ENCODE data around the gene ZNF600. TPM values are rescaled to one million over a fixed set of nuclear protein-coding genes. Genes with fewer than 3 reads are reported as not detected.
"Not testable (repeated sequence)": the region's sequence is repeated elsewhere in the genome, so short reads cannot be mapped to it uniquely, and the experiment has no call there.

Gene ZNF600
- total and polyA plus RNA-seq, 2 of the 13 experiments (the other 11 are each of a cell fraction or from before 2014, with no cell fraction given): 15.0 to 16.4 TPM

- H3K4me3 ChIP-seq (replicated peaks in 1 of 3; ENCODE audit: insufficient read depth in 1 of 3, low read depth in 2 of 3, low read length in 3 of 3); H3K4me1 ChIP-seq (ENCODE audit: insufficient read depth, low read length); H3K27me3 ChIP-seq (ENCODE audit: control insufficient read depth in 1 of 2, insufficient read depth in 2 of 2, low read length in 2 of 2); H3K4me2 ChIP-seq (ENCODE audit: low read depth, low read length); H3K27ac ChIP-seq (ENCODE audit: extremely low read length, insufficient read depth, low read length); H3K36me3 ChIP-seq (replicated peaks in 1 of 2; ENCODE audit: control insufficient read depth in 1 of 2, insufficient read depth in 2 of 2, low read length in 2 of 2); POLR2A ChIA-PET; in situ Hi-C loops (cut with HindIII; ENCODE audit: extremely low pct_ligation_motif_present, low pct_unique_long_range_greater_than_20kb); ATAC-seq; DNase-seq (ENCODE audit: low spot score); intact Hi-C loops (cut with micrococcal nuclease; ENCODE audit: unreplicated experiment); H3K9ac ChIP-seq (ENCODE audit: insufficient read depth, low read depth, low read length); H3K79me2 ChIP-seq (ENCODE audit: insufficient read depth, low read length); FAIRE-seq; CTCF ChIA-PET (ENCODE audit: low intra/inter-chr PET ratio, low total read pairs); H2AFZ ChIP-seq (ENCODE audit: low read length); H4K20me1 ChIP-seq (ENCODE audit: insufficient read depth, low read length): not testable (repeated sequence)
- H3K9me3 ChIP-seq (ENCODE audit: low read length): peaks cover 91% of the 10 kb centered on the region
- 77% methylated on average over 9 of the region's 9 CpGs for WGBS (ENCODE audit: low lambda C conversion rate)
- BruUV-seq (replicated peaks): TSS peak; percentile 39
These were observed 13.5 kb upstream of the ZNF600 start for GRCh38 chr19:52799950-52800640.

GRCh38 chr19:52789440-52789839 lies 2.8 kb upstream of the ZNF600 start:
- intact Hi-C loops (cut with micrococcal nuclease; ENCODE audit: unreplicated experiment) (no loop called here), in situ Hi-C loops (cut with HindIII; ENCODE audit: extremely low pct_ligation_motif_present, low pct_unique_long_range_greater_than_20kb) (no loop called here)
- Histone ChIP-seq H3K4me1 (ENCODE audit: insufficient read depth, low read length) (peaks cover 23% of the 10 kb centered on the region), H3K79me2 (ENCODE audit: insufficient read depth, low read length) (peaks cover 2% of the 10 kb centered on the region), H4K20me1 (ENCODE audit: insufficient read depth, low read length) (no peaks in the 10 kb centered on the region), H3K9me3 (ENCODE audit: low read length) (peaks cover 6% of the 10 kb centered on the region), H3K9ac (ENCODE audit: insufficient read depth, low read depth, low read length) (no peak overlapping the region), H3K4me3 (replicated peaks in 1 of 3; ENCODE audit: insufficient read depth in 1 of 3, low read depth in 2 of 3, low read length in 3 of 3) (no peak overlapping the region), H3K4me2 (ENCODE audit: low read depth, low read length) (no peak overlapping the region), H3K27ac (ENCODE audit: extremely low read length, insufficient read depth, low read length) (no peak overlapping the region), H3K36me3 (replicated peaks in 1 of 2; ENCODE audit: control insufficient read depth in 1 of 2, insufficient read depth in 2 of 2, low read length in 2 of 2) (no peaks in the 10 kb centered on the region), H3K27me3 (ENCODE audit: control insufficient read depth in 1 of 2, insufficient read depth in 2 of 2, low read length in 2 of 2) (no peaks in the 10 kb centered on the region), H2AFZ (ENCODE audit: low read length) (no peak overlapping the region)
- DNase-seq (ENCODE audit: low spot score) (no peak), ATAC-seq (no peak), FAIRE-seq (no peak)
- TF ChIP-seq PRDM10 (CRISPR knock-in tag; IDR thresholded peaks at IDR 0.05; ENCODE audit: low read depth): no peak
- peak; percentile 95 for TF ChIP-seq ZNF770 (CRISPR knock-in tag; IDR thresholded peaks at IDR 0.05)
- peak; percentile 77 for TF ChIP-seq TEAD3 (CRISPR knock-in tag; optimal IDR thresholded peaks at IDR 0.05; ENCODE audit: borderline replicate concordance)
- peak; percentile 39 for TF ChIP-seq HNF4A (CRISPR knock-in tag; IDR thresholded peaks at IDR 0.05)
- no peak for TF ChIP-seq HMG20A (CRISPR knock-in tag; IDR thresholded peaks at IDR 0.05; ENCODE audit: borderline replicate concordance)
- TF ChIP-seq ZNF121 (CRISPR knock-in tag; IDR thresholded peaks at IDR 0.05): peak; percentile 44; the same call in 1 of the 2 replicates
- ChIA-PET CTCF (ENCODE audit: low intra/inter-chr PET ratio, low total read pairs) (no interaction called here), POLR2A (no interaction called here)
- 71% methylated on average over 6 of the region's 6 CpGs for WGBS (ENCODE audit: low lambda C conversion rate)
- BruUV-seq (replicated peaks): no TSS peak

Measured in HepG2 (cell line).